HUDEP-2 (cell line): Measurements from ENCODE around the gene FLT1.

ENCODE experiments used
- DNase-seq, 76 experiments: peaks; one replicate each; lab custom pipeline; 2025; ENCODE audit not compliant: unreplicated experiment in 76 of 76; lab: John Stamatoyannopoulos, UW

The FLT1 gene

DNA sequence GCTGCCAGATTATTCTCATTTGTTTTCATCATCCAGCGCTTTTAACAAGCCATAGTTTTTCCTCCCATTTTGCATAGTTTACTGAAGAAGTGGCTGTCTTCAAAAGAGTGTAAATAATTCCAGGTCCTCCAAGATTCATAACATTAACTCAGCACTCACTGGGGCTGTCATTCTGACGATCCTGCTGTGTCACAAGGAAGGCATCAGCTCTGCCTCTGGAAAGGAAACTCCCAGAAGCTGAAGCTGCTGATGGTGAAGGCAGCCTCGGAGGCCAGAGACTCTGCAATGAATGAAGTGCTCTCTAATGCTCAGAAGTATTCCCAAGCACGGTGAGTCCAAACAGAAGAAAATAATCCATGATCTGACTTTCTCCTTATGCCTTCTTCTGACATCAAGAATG lies 60.0 kb downstream of the FLT1 start:
- DNase-seq, result no peak

DNA sequence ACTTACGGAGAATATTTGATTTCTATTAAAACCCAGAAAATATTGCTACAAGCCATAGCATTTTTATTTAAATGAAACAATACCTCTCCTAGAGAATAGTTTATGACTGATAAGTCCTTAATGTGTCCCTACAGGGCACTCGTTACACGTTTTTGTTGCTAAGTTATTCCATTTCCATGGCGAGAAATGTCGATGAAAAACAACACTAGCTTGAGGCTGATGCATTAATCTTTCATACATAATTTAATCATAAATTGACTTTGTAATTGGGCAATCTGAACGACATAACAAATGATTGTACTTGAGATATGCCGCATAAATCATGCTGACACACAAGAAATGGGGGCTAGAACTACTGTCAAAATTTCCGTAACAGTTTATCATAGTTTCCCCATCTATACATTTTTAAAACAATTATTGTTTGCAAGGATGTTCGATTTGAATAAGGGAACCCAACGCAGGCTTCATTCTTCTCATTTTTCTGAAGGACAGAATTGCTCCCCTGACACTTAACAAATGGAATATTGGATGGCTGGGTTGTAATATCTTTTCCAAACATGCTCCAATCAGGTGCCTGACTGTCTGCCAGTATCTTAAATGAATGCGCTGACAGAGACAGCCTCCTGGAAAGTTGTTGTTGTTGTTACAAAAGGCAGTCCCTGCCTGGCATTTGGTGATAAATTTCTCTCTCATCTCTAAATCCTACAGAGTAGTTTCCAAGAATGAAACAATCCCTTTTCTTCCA lies 61.9 kb downstream of the FLT1 start:
- DNase-seq, result no peak

DNA sequence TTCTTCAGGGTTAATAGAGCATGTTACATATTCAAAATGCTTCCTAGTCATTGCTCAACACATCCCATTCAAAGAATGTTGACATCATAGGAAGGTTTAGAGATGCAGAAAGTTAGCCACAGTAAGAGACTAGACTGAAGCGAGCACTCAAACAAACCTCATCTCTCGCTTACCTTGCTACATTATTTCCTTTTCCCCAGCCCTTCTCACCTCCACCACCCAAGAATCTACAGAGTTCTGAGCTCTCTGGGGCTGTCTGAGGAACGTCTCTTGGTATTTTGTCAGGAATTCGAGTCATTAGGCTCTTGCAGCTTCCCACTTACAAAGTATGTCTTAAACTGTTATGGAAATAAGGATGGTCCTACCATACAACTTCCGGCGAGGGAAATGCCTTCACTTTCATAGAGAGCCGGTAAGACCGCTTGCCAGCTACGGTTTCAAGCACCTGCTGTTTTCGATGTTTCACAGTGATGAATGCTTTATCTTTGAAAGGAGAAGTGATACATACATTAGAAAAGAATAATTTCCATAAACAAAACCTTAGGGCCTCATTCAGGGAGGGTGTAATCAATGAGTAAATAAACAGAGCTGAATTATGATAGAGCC lies 65.1 kb downstream of the FLT1 start:
- DNase-seq, result no peak

DNA sequence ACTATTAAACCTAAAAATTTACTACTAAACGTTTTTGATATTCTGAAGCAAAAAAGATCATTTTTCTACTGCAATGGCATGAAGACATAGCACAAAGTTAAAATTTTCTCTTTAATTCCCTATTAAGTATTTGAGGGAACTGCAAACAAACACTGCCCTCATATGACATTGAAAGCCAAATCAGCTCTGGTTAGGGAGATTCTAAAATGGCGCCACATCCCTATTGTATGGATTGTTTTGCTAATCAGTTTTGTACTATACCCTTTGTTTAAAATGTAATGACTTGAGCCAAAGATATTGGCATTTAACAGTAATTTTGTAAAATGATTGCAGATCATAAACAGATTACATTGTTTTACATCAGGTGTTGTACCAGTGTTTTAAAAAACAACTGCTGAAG lies 65.8 kb downstream of the FLT1 start:
- DNase-seq, result no peak

DNA sequence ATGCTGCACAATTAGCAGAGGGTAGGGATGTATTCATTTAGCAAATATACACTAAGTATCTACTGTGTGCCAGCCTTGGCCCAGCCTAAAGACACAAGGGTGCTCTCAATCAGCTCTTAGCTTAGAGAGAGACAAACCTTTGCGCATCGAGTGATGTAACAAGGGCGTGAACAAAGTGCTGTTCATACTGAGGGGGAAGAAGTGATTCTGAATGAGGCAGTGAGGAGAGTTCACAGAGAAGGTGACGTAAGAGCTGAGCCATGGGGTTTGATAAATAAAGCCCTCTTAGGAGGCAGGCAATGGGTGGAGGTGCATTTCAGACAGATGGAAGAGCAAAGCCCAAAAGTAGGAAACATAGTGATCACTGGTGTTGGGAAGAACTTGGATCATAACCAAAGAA lies 68.5 kb downstream of the FLT1 start:
- no peak for DNase-seq

DNA sequence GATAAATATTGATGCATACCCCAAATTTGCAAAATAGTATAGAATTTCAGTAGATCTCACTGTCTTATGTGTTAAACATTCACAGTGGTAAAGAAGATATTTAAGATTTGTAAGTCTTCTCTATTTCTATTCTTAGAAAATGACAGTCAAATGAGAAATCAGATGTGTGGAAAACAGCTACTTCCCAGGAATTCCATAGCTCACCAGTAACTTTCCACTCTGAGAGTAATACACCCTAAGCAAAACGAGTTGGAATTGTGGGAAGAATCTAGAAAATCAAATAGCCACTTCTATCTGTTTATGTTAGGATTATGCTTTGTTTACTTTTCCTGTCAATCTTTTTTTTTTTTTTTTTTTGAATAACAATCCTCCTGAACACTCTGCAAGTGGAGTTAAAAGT lies 69.1 kb downstream of the FLT1 start:
- DNase-seq, result no peak

DNA sequence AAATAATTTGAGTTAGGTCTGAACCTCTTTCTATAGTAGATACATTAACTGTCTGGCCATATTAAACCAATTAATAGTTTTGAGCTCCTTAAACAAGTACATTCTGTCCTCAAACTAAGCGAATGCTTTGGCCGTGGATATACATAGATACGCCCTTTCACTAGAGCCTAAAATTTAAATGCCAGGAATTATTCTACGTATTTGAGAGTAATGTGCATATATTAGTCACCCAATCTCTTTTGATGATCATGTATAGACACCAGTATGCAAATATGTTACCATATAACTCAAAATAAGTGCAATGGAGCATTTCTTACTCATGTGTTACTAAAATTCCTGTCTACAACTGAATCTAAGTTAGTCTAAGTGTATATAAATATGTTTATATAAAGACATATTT lies 70.4 kb downstream of the FLT1 start:
- no peak for DNase-seq

DNA sequence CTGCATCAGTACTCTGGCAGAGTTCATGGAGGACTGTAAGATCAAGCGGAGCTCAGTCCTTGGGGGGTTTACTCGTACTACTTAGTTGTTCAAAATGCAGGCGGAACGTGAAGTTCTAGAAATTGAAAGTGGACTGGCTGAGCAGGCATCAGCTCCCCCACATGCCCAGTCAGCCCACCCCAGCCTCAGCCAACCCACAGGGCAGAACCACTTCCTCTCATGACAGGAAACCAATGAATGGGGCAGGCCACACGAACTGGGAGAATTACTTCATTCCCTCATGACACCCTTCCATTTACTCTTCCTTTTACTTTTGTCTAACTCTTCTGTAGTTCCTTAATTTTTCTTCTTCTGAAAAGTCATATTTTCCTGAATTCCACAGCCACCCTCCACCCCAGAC lies 71.9 kb downstream of the FLT1 start:
- DNase-seq, result no peak

DNA sequence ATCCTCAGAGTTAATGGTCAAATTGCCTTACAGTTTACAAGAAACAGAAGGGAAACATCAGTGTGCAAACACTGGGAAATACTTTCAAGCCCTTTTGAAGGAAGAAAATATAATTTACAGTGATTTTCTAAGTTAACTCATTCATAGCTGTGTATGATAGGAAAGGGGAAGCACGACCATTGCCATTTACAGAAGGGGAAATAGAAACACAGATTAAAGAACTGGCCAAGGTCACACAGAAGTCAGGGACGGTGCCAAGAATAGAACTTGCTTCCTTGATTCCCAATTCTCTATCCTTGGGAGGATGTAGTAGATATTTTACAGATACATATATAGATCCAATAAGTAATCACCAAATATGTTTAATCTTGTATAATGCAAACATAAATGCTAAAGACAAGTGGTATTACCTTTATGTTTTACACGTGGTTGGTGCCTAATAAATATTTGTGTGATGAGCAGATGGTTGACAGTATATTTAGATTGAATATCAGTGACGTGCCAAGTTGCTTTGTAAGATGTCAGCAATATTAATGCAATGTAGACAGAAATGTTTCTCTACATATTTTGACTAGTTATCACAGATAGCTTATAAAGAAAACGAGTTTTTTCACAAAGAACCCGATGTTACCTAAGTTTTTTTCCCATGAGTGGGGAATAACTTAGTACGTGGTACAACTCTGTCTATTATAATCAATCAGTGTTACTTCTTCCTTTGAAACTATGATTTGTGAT lies 73.1 kb downstream of the FLT1 start:
- DNase-seq, result no peak

DNA sequence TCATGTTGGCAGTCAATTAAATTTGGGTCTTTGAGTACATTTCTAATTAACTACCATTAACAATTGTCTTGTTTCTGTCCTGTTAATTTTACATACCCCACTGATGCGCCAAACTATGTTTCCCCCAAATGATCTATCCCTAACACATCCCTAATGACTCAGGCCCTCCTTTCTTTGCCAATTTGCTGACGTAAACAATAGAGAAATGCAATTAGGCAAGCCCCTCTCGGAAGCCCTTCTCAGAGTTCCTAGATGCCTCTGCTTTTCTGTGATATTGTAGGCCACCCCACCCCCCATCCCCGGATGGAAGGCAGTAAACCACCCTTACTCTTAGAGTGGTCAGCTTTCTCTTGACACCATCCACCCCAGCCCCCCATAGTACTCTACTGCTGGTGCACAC lies 74.2 kb downstream of the FLT1 start:
- DNase-seq, result no peak

DNA sequence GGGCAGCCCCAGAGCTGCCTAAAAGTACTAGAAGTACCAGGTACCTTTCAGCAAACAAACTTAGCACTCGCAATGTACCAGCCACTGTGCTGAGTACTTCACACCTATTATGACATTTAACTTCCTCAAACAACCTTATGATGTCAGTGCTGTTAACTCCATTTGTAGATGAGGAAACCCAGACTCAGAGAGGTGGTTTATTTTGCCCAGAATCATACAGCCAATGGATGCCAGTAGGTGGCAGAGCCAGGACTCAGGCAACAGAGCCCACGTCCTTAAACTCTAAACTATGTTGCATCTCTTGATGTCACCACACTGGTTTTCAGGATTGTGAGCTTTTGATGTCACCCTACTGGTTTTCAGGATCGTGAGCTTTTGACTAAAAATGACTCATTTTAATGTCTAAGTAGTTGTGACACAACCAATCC lies 78.9 kb downstream of the FLT1 start:
- no peak for DNase-seq

DNA sequence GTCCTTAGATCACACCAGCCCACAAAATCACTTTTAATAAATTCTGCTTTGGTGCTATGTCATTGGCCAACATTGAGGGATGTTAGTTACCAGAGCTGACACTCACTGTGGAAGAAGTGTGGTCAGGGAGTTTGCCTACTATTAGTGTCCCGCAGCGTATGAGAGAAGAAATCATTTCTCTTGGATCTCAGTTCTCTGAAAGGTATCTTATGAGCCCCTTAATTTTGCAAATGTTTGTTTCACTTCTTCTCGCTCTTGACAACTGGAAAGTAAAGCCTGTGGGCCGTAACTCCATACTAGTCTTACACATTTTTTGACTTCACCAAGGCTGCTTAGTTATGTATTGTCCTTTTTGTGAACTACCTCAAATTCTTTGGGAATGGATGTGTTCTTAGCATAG lies 80.9 kb downstream of the FLT1 start:
- DNase-seq, result no peak

DNA sequence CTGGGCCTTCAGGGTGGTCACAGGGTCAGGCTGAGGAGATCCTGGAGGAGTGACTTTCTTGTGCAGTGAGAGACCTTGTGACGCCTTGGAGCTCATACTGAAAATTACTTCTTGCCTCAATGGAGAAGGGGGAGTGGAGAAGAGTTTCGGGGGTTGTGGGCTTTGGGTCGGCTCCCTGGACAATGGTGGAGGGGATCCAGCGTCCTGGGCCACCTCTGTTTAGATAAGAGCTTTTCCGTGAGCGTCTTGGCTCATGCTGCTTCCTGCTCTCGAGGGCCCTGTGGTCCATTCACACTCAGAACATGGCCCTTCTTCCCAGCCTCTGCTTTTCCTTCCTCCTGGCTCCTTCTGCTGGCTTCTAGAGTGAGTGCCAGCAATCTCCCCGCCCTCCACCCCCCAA lies 81.9 kb downstream of the FLT1 start:
- no peak for DNase-seq

DNA sequence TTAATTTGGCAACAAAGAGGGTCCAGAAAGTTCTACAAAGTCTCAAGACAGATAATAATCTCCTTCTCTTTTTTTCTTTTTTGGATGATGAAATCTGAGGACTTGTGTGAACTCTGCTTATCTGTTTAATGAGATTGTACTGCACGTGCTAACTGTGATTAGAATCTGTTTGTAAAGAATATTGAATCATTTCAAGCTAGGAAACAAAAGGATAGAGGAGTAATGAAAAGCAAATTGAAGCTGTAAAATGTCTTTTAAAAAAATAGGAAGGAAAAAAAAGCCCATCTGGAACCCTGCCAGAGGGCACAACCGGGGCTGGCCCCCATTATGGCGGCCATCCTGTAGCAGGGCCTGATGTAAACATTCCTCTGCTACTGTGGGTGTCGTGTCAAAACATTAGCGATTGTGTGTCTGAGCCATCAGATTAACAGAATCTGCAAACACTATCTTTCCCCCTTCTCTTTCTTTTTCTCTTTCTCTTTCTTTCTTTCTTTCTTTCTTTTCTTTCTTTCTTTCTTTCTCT lies 83.0 kb downstream of the FLT1 start:
- no peak for DNase-seq

DNA sequence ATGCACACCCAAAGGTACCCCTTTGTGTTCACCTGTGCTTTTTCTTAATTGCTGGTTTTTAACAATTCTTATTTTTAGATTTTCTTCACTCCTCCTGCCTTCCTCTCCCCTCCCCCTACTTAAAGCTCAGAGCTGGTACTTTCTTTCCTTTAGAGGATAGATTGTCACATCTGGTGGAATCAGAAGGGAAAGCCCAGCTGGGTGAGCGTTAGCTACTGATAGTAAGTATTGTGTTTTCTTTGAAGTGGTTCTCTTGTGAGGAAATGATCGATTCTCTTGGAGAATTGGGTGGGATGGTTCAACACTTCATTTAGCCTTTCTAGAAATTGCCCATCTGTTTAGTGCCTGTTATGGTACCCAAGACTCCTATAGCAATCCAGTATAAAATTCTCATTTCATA lies 84.8 kb downstream of the FLT1 start:
- DNase-seq, result no peak

DNA sequence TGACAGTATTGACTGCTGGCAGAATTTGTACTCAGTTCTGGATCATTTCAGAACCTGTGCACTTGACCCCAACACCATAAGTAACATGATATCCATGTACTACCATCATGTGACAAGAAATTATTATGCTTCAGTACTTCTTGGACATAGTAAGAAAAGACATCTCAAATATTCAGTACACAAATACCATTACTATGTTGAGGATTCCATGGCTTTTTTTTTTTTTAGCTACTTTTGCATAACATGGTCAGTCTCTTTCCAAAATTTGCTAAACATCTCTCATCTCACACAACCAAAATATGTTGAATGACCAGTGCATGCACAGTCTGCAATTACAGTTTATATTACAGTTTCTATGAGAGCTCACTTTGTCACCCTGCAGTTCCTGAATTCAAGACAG lies 85.3 kb downstream of the FLT1 start:
- no peak for DNase-seq

DNA sequence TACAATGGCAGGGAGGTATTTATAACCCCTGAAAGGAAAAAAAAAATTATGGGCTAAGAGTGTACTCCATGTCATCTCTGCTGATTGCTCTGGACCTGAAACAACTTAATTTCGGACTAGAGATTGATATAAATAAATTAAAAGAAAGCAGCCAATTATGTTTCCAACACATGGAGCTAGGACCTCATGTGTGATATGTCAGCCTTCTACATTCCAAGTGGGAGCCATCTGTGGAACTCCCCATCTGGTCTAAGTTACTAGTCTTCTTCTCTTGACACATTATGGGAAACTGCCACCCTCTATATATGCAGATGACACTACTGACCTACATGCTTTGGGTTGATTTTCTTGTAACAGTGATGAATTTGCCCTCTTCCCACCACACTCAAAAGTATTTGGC lies 86.1 kb downstream of the FLT1 start:
- DNase-seq, result no peak

DNA sequence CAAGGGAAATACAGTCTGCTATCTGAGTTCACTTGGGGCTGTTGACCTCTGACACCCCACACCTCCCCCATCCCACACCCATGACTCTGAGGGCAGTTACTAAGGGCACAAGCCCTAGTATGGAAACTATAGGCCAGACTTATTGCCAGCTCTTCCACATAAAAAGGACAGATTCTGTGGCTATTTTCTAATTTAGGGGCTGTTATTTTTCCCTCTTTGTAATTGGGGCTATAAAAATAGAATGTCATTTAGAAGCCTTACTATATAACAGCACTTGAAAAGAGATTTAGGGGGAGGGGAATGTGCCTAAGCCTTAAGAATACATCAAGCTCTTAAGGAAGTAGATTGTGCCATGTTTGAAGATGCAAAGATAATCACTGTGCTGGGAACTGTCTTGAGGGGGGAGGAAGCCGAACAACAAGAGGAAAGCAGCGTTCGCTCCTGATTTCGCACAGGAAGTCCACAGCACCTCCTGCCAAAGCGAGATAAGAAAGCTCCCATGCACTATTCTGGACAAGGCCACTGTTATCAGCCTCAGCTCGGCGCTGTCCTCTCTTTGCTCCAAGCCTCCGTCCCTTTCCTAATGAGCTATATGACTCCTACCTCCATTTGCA lies 86.6 kb downstream of the FLT1 start:
- peak in 74 of 76 experiments; percentile 19 to 94 (median 79) for DNase-seq

DNA sequence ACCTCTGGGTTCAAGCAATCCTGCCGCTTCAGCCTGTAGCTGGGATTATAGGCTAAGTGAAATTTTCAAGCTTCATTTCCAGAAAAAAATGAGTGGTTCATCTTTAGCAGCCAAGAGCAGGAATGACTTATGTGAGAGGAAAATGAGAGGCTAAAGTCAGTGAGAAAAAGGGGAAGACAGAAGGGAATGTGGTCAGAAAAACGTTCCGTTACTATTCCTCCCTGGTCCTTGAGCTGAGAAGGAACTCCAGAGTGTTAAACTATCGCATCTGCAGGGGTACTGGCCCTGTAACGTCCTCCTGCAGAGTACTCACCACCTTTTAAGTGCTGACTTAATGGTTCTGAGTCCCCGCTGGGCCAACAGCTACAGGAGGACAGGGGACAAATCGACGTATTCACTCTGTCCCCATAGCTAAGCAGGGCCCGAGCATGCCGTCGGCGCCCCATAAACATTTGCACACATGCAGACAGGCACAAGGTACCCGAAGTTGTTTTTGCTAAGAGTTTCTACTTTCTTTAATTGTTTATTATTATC lies 88.1 kb downstream of the FLT1 start:
- no peak for DNase-seq

DNA sequence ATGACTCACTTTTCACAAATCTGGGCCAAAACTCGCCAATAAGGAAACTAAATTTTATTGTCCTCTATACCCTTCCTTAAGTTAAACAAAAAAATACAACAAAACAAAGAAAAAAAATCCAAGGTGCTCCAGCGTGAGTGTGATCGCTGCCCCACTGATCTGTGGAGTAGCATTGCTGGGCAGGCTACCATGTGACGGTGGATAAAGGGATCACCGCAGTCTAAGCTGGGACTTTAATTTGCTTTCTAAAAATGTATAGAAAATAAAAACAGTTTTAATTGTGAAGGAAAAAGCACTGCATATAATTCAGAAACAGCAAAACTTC lies 92.9 kb downstream of the FLT1 start:
- DNase-seq, result no peak

DNA sequence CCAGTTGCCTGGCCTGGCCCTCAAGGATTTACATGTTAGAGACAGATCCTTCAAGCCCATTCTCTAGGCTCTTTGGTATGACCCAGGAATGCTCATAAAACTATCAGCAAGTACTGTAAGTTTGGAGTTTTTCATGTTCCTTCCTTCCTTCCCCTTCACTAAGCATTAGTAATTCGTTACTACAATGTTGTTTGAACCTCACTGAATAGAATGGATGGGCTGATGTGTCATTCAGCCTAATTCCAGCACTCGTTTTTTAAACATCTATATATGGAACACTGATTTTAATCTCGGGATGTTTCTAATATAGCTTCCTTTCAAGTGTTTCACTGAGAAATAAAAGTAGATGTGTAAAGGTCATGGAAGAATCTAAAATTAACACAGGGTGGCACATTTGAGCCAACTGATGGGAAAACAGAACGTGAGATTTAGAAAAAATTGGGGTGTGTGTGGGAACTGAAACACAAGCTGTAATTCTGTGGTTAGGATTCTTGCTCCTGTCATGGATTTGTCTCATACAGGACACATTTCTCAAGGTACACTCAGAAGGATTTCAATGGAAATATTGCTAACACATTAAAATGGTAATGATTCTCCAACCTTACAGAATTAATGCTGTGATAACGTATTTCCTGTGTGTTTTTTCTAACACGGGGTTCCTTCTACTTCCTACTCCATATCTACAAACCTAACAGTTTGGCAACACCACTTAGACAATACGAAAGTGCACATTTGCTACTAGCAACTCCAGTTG lies 93.4 kb downstream of the FLT1 start:
- no peak for DNase-seq
